Mucosa of descending colon (tissue), 3 donors: ENCODE data around the gene PTPRD. TPM values are rescaled to one million over a fixed set of nuclear protein-coding genes. Genes with fewer than 3 reads are reported as not detected.
"Not testable (repeated sequence)": the region's sequence is repeated elsewhere in the genome, so short reads cannot be mapped to it uniquely, and the experiment has no call there.

Experiments used
- ATAC-seq: fragments of 200-7000 bp; cut with Tn5 transposase; one replicate; pipeline ENCODE4 v1.9.1; 2020; ENCODE audit warnings: mild to moderate bottlenecking, moderate library complexity
- DNase-seq, 3 donors: peaks; one replicate each; pipeline ENCODE4 v3.0.0-alpha.2; 2020
- H3K36me3 ChIP-seq: fragments of 200-600 bp; one replicate; pipeline ENCODE4 v1.8.0; 2021; ENCODE audit warnings: low read depth, mild to moderate bottlenecking
- H3K4me1 ChIP-seq: fragments of 200-600 bp; one replicate; pipeline ENCODE4 v1.8.0; 2021; ENCODE audit warnings: low read depth, mild to moderate bottlenecking
- H3K4me3 ChIP-seq: fragments of 200-600 bp; one replicate; pipeline ENCODE4 v1.8.0; 2021; ENCODE audit warnings: mild to moderate bottlenecking
- H3K9me3 ChIP-seq: fragments of 200-600 bp; one replicate; pipeline ENCODE4 v1.8.0; 2021; ENCODE audit warnings: mild to moderate bottlenecking
- intact Hi-C, 2 donors: fragments of 100-400 bp; cut with DNase I in 1 of 2; cut with micrococcal nuclease in 1 of 2; formaldehyde crosslinking; loops; one replicate each; pipeline versions ENCODE4 v1.11.0 to v1.11.1; 2022; cut with DNase I, micrococcal nuclease
- total RNA-seq, 3 donors: library from RNA; stranded (reverse); fragmentation: NEBNext Ultra II Directional in 2 of 3; extraction: Animal tissue kit (Norgen Biotek cat#: 25700) in 2 of 3; gene quantifications; one replicate each; pipeline versions ENCODE4 v1.2.1 to v1.2.4, GENCODE V29; 2021 to 2023
- TF ChIP-seq, protein P1 (sequence below): fragments of 200-600 bp; IDR thresholded peaks from one replicate; pipeline ENCODE4 v1.8.0; 2022; ENCODE audit warnings: antibody characterized with exemption, mild to moderate bottlenecking
- donor health status: DM: no; HTN: no; CAD: no; lungs with moderate emphysema.
- donor health status: DM: no; HTN: no; CAD: no.
- donor health status: DM: no; HTN: yes; CAD: no.

The PTPRD gene
- total RNA-seq, 3 donors from 2014 or later: 52.7 to 128 (median 113) TPM

DNA sequence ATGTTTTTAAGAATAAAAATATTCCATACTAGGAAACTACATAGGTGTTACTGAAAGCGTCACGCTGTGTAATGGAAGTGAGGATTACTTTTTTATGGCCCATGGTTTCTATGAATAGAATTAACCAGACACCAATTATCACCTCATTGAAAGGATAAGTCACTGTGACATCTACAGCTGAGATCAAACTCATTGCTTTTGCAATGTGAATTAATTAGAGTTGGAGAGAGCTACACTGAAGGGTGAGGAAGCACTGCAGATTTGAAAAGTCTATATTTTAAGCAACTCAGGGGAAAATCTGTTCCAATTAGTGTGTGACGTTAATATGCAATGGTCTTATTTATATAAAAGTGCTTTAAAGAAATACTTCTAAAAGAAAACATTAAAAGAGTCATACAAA is 1513.2 kb downstream of the PTPRD start:
- Histone ChIP-seq H3K4me3 (no peak overlapping the region), H3K9me3 (no peaks in the 10 kb centered on the region), H3K36me3 (no peaks in the 10 kb centered on the region), H3K4me1 (no peaks in the 10 kb centered on the region)
- TF ChIP-seq, protein P1, sequence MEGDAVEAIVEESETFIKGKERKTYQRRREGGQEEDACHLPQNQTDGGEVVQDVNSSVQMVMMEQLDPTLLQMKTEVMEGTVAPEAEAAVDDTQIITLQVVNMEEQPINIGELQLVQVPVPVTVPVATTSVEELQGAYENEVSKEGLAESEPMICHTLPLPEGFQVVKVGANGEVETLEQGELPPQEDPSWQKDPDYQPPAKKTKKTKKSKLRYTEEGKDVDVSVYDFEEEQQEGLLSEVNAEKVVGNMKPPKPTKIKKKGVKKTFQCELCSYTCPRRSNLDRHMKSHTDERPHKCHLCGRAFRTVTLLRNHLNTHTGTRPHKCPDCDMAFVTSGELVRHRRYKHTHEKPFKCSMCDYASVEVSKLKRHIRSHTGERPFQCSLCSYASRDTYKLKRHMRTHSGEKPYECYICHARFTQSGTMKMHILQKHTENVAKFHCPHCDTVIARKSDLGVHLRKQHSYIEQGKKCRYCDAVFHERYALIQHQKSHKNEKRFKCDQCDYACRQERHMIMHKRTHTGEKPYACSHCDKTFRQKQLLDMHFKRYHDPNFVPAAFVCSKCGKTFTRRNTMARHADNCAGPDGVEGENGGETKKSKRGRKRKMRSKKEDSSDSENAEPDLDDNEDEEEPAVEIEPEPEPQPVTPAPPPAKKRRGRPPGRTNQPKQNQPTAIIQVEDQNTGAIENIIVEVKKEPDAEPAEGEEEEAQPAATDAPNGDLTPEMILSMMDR: no peak
- DNase-seq (no peak), ATAC-seq (no peak)
- intact Hi-C loops: no loop called here

DNA sequence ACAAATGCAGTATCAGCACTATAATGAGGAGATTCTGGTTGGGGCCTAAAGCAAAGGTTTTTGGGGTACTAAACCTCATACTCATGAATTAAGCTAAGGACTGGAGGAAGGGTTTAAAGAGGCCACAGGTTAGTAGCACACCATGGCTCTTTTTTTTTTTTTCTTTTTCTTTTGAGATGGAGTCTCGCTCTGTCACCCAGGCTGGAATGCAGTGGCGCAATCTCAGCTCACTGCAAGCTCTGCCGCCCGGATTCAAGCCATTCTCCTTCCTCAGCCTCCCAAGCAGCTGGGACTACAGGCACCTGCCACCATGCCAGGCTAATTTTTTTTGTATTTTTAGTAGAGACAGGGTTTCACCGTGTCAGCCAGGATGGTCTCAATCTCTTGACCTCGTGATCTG is 1515.5 kb downstream of the PTPRD start:
- H3K9me3 ChIP-seq, intact Hi-C loops, H3K36me3 ChIP-seq, H3K4me1 ChIP-seq, H3K4me3 ChIP-seq, ATAC-seq, DNase-seq: not testable (repeated sequence)

DNA sequence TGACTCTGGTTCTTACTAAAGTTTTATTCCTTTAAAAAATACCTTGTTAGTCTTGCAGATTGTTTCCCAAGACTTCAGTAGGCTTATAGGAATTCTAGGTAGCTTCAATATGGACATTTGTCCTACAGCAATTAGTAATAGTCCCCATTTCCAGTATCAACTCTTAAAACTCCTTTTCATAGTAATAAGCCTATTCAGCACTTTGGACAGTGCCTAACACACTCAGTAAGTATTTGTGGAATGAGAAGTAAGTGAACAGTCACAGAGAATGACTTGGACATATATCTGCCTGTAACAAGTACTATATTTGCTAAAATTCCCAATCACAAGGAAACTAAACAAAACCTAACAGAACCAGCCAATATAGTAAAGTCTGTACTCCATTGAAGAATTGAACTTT is 1521.4 kb downstream of the PTPRD start:
- no peak for DNase-seq
- no peaks in the 10 kb centered on the region for H3K4me1 ChIP-seq
- TF ChIP-seq, protein P1: no peak

DNA sequence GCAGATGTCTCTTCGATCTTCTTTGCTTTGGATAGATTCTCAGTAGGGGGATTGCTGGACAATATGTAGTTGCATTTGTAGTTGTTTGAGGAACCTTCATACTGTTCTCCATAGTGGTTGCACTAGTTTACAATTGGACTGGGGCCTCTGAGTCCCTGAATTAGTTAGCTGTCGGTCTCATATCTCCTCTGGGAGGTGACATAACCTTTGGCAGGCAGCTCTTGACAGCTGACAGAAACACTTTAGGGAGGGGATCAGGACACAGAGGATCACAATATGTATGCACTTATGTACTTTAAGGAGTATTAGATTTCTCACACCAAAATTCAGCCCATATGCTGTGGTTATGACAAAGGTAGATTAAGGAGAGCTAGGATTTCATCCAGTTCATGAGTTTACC is 1533.3 kb downstream of the PTPRD start:
- ATAC-seq (no peak), DNase-seq (no peak)
- Histone ChIP-seq H3K36me3 (no peaks in the 10 kb centered on the region), H3K4me3 (no peak overlapping the region), H3K4me1 (no peaks in the 10 kb centered on the region), H3K9me3 (peaks cover 6% of the 10 kb centered on the region)
- intact Hi-C loops: no loop called here
- TF ChIP-seq, protein P1: no peak

More for the DNA sequence above, 1521.4 kb downstream of the PTPRD start:
- intact Hi-C loops: no loop called here
- no peaks in the 10 kb centered on the region for H3K36me3 ChIP-seq
- H3K4me3 ChIP-seq: no peak overlapping the region
- no peak for ATAC-seq
- no peaks in the 10 kb centered on the region for H3K9me3 ChIP-seq

DNA sequence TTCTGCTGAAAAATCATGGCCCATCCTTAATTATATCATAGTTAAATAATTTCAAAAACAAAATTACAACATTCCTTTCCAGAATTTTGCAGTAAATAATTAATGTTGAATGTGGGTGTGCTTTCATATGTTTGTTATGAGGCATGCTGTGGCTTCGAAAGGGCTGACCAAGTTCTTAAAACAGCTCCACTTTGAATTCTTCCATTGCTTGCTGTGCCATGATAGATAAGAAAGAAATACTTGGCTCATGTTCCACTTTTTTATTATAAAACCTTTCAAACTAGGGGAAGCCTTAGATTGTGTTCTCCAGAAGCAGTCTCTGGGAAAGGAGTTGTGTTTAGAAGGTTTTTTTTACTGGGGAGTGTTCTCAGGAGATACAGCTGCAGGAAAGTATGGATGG is 1534.5 kb downstream of the PTPRD start:
- ATAC-seq: no peak
- intact Hi-C loops: no loop called here
- Histone ChIP-seq H3K36me3 (no peaks in the 10 kb centered on the region), H3K4me1 (no peaks in the 10 kb centered on the region), H3K4me3 (no peak overlapping the region), H3K9me3 (peaks cover 3% of the 10 kb centered on the region)
- TF ChIP-seq, protein P1: no peak
- DNase-seq: no peak

DNA sequence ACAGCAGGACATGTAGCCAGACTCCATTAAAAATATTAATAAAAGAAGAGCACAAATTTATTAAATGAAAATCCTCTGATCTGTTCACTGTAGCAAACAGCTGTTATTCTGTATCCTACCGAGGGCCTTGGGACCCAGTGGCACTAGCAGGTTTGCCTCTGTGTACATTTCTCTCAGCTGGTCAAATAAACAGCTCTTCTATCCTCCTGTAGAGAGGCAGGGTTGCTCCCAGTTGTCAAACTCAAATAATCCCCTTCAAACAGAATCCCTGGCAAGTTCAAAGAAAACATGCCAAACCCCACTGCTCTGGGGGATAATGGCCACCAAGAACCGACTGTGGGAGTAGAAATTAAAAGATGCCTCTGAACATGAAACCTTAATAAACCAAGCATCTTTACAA is 1551.2 kb downstream of the PTPRD start:
- ATAC-seq: no peak
- intact Hi-C loops: no loop called here
- Histone ChIP-seq H3K36me3 (no peaks in the 10 kb centered on the region), H3K9me3 (no peaks in the 10 kb centered on the region), H3K4me3 (no peak overlapping the region), H3K4me1 (no peaks in the 10 kb centered on the region)
- no peak for DNase-seq
- TF ChIP-seq, protein P1: no peak
